HG03432 (cell line): ENCODE data around the gene BTN2A1.
"Not testable (repeated sequence)": the region's sequence is repeated elsewhere in the genome, so short reads cannot be mapped to it uniquely, and the experiment has no call there.

Experiments
- ATAC-seq: cut with Tn5 transposase; IDR thresholded peaks from one replicate; pipeline ENCODE4 v1.9.1; 2021; ENCODE audit warnings: mild to moderate bottlenecking, moderate library complexity; ENCODE audit not compliant: unreplicated experiment

BTN2A1 gene

DNA sequence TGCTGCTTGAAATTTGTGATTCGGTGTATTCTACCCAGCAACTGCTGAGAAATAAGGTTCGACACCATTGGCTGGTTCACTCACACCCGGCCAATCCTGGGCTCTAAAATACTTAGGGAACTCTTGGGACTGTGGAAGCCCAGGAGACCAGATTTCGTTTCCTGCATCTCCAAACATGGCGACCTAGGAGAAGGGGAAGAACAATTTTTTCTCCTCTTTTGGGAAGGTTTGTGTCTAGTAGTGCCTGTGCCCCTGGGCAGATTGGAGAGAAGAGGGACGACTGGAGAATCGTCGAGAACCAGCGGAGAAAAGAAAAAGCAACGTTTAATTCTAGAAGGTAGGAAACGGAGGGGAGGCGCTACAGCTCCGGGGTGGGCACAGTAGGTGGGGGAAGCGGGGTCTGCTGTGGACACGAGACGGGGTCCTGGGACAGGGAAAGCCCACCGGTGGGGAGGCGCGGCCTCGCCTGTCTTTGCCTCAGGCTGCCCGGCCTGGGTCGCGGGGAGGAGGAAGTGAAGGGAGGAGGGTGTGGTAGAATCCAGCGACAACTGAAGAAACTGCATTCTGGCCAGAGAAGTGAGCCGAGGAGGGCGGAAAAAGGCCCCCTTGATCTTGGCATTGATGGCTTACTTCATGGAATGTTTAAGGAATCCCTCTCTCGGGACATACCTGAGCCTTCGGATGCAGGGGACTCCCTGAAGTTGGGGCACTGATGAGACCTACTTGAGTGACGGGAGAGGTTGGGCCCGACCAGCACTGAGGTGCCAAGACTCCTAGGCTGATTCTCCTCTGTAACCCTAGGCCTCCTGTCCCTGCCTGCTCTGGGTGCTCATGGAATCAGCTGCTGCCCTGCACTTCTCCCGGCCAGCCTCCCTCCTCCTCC is at the start of gene BTN2A1:
TSS of gene BTN2A1 (plus strand) at position 150 of the 883 bp plus-strand sequence. CDS start at position 832, 682 bp downstream.
- ATAC-seq, result peak; percentile 97

DNA sequence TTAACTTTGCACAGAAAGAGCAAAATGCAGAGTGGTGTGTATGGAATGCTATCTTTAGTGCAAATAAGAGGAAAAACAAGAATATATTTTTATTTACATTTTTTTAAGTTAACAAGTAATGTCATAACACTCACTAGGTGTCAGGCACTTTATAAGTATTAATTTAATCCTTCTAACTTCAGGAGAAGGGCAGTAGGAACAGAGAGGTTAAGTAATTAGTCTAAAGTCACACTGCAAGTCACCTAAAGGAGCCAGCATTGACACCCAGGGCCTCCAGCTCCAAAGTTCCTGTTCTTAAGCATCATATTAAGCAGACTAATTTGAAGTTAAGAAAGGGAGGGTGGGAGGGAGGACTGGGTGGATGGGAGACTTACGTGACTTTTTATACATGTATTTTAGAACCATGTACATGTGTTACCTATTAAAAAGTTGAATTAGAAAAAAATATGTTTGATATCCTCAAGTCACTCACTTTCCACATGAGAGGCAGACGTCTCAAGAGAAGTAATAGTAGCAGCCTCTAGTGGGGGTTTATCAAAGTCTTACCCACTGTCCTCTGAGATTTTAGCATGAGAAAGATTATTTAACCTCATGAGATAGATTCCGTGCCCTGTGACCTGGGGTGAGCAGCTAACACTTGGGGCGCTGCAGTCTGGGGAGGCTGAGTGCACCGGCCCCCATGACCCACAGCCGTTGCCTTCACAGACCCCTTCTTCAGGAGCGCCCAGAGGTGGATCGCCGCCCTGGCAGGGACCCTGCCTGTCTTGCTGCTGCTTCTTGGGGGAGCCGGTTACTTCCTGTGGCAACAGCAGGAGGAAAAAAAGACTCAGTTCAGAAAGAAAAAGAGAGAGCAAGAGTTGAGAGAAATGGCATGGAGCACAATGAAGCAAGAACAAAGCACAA is 48.7 kb upstream of the BTN2A1 start:
- ATAC-seq, result no peak

- ATAC-seq, result no peak
Observed at GRCh38 chr6:26411751-26412150, 46.0 kb upstream of the BTN2A1 start.

DNA sequence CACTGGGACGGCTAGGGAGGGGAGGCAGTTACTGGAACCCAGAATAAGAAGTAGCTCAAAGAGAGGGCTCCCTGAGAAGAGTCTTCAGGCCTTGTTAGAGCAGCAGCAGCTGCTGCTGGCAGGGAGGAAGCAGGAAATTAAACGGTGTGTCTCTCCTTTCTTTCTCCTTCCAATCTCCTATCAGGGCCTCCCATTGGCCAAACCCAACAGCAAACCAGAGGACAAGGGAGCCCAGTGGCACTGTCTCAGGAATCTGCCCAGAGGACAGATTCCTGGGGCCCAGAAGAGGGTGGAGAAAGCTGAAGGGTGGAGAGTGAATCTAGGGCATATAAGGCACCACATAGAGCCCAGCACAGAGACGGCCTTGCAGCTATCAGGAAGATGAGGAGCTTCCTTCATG is 45.5 kb upstream of the BTN2A1 start:
- no peak for ATAC-seq

DNA sequence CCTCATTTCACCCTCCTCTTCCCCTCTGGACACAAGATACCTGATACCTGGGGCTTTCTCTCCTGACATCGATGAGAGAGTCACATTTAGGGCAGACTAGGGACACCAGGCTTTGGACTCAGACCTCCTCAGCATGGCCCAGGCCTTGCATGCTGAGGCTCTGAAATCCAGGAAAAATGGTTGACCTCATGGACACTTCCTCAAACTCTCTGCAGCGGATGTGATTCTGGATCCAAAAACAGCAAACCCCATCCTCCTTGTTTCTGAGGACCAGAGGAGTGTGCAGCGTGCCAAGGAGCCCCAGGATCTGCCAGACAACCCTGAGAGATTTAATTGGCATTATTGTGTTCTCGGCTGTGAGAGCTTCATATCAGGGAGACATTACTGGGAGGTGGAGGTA is 44.8 kb upstream of the BTN2A1 start:
- ATAC-seq, result no peak

GRCh38 chr6:26414281-26414680 is 43.5 kb upstream of the BTN2A1 start:
- ATAC-seq, result no peak

- ATAC-seq, result no peak
Observed at GRCh38 chr6:26415036-26415614, 42.6 kb upstream of the BTN2A1 start.

DNA sequence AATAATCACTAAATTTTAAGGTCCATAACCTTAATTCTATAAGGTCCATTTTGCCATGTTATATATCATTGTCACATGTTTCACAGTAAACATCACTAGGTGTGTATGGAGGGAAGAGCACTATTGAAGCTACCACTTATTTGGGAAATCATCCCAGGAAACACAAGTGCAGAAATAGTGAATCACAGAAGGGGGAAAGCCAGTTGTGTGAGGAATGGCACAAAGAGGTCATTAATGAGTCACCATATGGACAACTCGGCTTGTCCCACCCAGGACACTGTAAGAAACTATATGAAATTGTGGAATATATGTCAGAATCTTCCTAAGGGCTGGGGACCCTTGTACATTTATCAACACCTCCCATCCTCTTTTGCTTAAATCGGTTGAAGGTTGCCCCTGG is 42.0 kb upstream of the BTN2A1 start:
- ATAC-seq, result no peak

DNA sequence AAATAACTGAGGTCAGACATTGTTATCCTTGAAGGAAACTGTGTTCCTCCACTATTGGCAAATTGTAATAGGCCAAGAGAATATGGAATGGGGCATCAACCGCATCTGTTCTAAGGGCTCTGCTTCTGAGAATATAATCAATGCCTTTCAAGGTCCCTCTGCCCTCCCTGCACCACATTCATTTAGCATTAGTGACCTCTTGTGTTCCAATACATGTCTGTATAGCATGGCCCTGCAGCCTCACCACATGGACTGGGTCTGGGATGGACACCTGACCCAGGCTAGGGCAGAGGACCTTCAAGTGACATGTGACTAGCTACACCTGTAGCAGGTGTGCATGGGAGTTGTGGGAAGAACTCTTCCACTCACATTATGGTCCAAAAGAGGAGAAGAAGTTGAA is 41.5 kb upstream of the BTN2A1 start:
- ATAC-seq, result no peak

GRCh38 chr6:26418077-26418476 is 39.7 kb upstream of the BTN2A1 start:
- not testable (repeated sequence) for ATAC-seq

DNA sequence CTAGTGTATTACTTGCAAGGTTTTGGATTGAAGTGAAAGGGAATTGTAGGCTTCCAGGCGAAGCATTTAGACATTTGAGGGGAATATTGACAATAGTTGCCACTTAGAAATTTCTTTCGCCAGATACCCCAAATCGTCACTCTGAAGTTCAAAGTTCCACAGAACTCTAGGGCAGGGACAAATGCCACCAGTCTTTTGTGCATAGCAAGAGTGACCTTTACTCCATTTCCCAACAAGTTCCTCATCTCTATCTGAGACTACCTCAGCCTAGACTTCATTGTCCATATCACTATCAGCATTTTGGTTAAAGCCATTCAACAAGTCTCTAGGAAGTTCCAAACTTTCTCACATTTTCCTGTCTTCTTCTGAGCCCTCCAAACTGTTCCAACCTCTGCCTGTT is 39.0 kb upstream of the BTN2A1 start:
- not testable (repeated sequence) for ATAC-seq

DNA sequence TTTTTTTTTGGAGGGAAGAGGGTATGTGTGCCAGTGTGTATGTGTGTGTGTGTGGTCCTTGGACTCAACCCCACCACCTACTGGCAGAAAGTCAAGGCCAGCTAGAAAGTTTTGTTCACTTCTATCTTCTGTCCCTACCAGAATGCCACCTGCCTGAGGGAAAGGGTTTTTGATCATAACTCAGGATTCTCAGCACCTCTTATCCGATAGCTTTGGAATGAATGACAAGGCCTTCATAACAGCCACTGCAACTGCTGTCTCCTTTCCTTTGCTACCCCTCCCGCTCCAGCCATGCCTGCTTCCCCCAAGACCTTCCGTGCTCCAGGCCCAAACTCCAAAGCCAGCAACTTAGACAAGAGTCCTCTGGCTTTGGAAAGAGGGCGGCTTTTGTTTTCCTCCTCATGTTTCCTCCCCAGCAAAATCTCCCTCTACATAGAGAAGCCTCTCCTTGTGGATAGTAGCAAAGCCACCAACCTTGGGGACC is 37.0 kb upstream of the BTN2A1 start:
- ATAC-seq, result peak; percentile 16

- ATAC-seq, result peak; percentile 92
Observed at GRCh38 chr6:26421259-26422144, 36.3 kb upstream of the BTN2A1 start.

DNA sequence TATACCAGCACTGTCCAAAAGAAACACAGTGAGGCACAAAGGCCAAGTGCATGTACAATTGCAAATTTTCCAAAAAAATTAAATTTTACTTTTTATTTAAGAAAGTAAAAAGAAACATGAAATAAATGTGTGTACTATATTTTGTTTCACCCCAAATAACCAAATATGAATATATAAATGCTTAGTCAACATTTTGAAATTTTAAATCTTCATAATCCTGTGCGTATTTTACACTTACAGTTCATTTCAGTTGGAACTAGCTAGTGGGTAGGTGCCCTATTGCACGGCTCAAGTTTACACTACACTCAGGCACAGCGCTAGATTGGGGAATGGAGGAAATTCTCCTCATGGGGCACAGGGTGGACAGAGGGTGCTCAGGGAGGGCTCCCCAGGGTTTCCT is 35.4 kb upstream of the BTN2A1 start:
- ATAC-seq, result no peak

DNA sequence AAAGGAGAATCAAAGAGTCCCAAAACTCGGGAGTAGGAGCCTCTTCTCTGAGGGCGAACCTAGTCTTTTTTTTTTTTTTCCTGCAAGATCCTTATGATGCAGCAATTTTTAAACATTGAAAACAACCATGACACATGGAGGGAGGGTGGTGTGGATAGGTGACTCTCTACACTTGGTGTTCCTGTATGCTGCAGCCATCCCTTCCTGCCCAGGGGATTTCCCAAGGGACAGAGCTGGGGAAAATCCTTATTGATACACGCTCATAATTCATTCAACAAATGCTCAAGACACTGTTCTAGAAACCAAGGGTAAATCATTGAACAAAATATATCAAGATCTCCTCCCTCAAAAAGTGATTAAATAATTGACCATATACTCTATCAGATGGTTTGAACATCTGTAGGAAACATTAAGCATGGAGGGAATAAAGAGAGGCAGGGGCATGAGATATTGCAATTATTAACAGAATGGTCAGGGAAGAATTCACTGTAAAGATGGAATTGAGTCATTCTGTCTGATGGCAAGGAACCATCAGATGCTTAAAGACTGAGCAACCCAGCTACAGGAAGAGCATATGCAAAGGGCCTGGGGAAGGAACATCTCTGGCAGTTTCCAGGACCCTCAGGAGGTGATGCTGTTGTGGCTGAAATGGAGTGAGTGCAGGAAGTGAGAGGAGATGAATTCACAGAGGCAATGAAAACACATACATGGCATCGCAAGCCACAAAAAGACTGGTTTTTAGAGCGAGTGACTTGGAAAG is 30.9 kb upstream of the BTN2A1 start:
- no peak for ATAC-seq

DNA sequence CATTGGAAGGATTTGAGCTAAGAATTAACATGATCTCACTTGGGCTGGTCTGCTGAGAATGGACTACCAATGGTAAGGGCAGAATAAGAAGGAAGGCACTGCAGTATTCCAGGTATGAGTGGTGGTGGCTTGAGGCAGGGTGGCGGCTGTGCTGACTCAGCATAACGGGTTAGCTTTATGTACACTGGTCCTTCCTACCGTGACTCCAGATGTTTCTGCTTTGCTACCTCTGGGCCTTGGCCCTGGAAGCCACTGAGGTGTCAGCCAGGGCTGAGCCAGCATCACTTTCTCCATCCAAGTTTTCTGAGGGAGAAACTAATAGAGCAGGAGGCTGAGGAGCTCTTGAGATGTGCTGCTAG is 30.3 kb upstream of the BTN2A1 start:
- ATAC-seq, result no peak

DNA sequence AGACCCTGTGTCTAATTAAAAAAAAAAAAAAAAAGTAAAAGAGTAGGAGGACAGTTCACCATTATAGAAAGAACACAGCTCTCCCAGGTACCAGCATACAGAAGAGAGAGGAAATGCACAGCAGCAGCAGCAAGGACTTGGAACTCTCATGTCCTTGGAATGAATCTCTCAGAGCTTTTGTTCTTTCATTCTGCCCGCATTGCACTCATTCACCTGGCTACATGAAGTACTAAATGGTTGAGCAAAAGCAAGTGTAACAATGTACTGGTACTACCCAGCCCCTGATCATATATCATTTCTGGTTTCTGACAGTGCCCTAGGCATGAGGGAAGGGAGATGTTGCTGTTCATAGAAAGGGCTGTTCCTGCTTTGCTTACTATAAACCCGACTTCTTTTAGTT is 29.5 kb upstream of the BTN2A1 start:
- no peak for ATAC-seq

DNA sequence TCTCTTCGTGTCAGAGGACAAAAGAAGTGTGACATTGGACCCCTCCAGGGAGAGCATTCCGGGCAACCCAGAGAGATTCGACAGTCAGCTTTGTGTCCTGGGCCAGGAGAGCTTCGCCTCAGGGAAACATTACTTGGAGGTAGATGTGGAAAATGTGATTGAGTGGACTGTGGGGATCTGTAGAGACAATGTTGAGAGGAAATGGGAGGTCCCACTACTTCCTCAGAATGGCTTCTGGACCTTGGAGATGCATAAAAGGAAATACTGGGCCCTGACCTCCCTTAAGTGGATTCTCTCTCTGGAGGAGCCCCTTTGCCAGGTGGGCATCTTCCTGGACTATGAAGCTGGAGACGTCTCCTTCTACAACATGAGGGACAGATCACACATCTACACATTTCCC is 27.0 kb upstream of the BTN2A1 start:
- no peak for ATAC-seq

DNA sequence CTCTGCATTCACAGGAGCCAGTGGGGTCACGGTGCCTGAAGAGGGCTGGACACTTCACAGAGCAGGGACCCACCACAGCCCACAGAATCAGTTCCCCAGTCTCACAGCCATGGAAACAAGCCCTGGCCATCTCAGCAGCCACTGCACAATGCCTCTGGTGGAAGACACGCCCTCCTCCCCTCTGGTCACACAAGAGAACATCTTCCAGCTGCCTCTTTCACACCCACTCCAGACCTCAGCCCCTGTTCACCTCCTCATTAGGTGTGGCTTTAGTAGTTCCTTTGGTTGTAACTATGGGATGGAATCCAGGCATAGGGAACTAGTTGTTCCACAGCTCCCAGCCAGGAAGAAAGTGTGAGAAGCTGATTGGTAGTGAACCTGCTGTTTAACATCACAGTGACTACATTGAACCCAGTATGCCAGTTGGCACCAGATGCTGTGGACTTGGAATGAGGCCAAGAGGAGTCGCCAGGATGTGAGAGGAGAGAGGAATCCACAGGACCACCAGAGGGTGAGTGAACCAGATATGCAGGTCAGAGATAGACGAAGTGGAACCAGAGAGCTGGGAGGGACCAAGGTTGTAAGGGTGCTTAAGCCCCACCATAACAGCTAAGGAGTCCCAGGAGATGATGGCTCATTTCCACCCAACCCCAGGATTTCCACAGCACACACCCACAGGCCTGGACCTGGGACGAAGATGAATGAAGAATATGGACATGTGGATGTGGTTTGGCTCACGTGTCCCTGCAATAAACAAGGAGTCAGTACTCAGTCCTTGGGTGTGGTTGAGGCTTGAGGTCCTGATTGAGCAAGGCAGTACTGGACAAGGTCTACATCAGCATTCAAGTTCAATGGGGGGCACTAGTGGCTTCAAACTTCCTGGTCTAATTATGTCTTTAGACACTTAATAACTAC is 26.2 kb upstream of the BTN2A1 start:
- ATAC-seq, result no peak
